Ascending aorta (tissue), 2 donors: ENCODE data around the gene C17orf50. TPM values are rescaled to one million over a fixed set of nuclear protein-coding genes. Genes with fewer than 3 reads are reported as not detected.

Experiments used
- DNase-seq, 2 donors: peaks; one replicate each; pipeline ENCODE4 v3.0.0-alpha.2; 2019; ENCODE audit warnings: low spot score in 2 of 2
- H3K27ac ChIP-seq, 2 donors: fragments of 200-600 bp; sonication (generic); one replicate each; pipeline ENCODE4 v1.5.1; 2016 to 2017; ENCODE audit warnings: mild to moderate bottlenecking in 1 of 2
- H3K27me3 ChIP-seq: fragments of 200-600 bp; sonication (generic); one replicate; pipeline ENCODE4 v1.5.1; 2017
- H3K36me3 ChIP-seq, 2 donors: fragments of 200-600 bp; sonication (generic); one replicate each; pipeline ENCODE4 v1.5.1; 2016
- H3K4me1 ChIP-seq, 2 donors: fragments of 200-600 bp; sonication (generic); one replicate each; pipeline ENCODE4 v1.5.1; 2016 to 2017; ENCODE audit warnings: mild to moderate bottlenecking in 1 of 2
- H3K4me3 ChIP-seq, 2 donors: fragments of 200-600 bp; sonication (generic); one replicate each; pipeline ENCODE4 v1.5.1; 2016 to 2017; ENCODE audit warnings: mild to moderate bottlenecking in 1 of 2
- H3K9me3 ChIP-seq, 2 donors: fragments of 200-600 bp; sonication (generic); one replicate each; pipeline ENCODE4 v1.5.1; 2016
- CTCF ChIP-seq, 3 experiments: fragments of 200-600 bp in 2 of 3; fragments of 450-650 bp in 1 of 3; sonication (generic) in 2 of 3; IDR thresholded peaks; one replicate each; pipeline ENCODE4 v1.5.1; 2016 to 2019; ENCODE audit warnings: antibody characterized with exemption in 3 of 3, mild to moderate bottlenecking in 1 of 3, moderate library complexity in 1 of 3
- intact Hi-C: fragments of 100-400 bp; cut with DNase I; formaldehyde crosslinking; loops from one replicate; pipeline ENCODE4 v1.15.1; 2023
- total RNA-seq: library from RNA; depleted of rRNA; stranded (reverse); fragments of >200 nt; gene quantifications from one replicate; pipeline ENCODE4 v1.1.0, GENCODE V29; 2016

The C17orf50 gene
- total RNA-seq, 1 donor from 2014 or later: not detected

- no peak overlapping the region for H3K4me3 ChIP-seq
- no peak overlapping the region for H3K27ac ChIP-seq
- peaks cover 0 to 5% of the 10 kb centered on the region in 2 donors for H3K4me1 ChIP-seq
- no peak for DNase-seq
- intact Hi-C loops: no loop called here
- no peaks in the 10 kb centered on the region for H3K9me3 ChIP-seq
- H3K36me3 ChIP-seq: peaks cover 25 to 47% of the 10 kb centered on the region in 2 donors
- H3K27me3 ChIP-seq: no peaks in the 10 kb centered on the region
- TF ChIP-seq CTCF (IDR thresholded peaks at IDR 0.05): no peak
These were observed 34.9 kb upstream of the C17orf50 start for GRCh38 chr17:35725802-35726126.

DNA sequence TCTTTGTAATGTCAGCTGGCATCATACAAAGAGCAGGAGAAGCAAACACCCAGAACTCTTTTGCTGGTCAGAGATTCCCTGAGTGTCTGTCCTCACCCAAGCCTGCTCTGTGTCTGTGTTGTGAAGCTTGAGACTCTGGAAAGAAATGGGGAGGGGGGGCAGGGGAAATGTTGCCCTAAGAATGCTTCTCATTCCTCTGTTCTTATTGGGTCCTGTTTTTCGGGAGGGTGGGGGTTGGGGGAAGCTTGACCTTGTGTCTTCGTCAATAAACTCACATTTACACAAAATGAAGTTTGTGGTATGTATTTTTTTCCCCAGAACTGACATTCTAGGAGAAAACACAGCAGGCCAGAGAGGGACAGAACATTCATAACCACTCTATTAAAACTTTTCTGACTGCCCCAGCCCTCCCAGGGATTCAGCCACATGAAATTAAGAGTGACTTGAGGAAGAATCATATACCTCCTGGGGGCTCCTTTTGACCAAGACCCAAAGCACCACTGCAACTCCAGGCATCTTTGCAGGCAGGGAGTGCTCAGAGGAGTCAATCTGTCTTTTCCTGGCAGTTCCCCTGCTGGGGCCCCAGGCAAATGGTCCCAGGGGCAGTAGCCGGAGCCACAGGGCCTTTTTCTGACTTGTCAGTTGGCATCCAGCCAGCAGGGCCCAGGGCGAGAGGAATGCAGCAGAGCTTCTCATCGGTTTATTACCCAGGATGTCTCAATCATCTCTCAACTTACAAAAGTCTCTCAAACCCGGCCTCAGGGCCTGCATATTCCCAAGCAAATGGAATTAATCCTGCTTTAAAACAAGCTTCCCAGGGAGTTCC, 34.3 kb upstream of the C17orf50 start:
- Histone ChIP-seq H3K27ac (no peak overlapping the region), H3K27me3 (no peaks in the 10 kb centered on the region), H3K36me3 (peaks cover 25 to 45% of the 10 kb centered on the region in 2 donors), H3K4me3 (no peak overlapping the region), H3K9me3 (no peaks in the 10 kb centered on the region), H3K4me1 (peaks cover 0 to 10% of the 10 kb centered on the region in 2 donors)
- DNase-seq: peak in 1 of 2 donors; percentile 68
- no peak for TF ChIP-seq CTCF (IDR thresholded peaks at IDR 0.05)
- intact Hi-C loops: no loop called here

- Histone ChIP-seq H3K9me3 (no peaks in the 10 kb centered on the region), H3K27ac (no peak overlapping the region), H3K4me1 (peaks cover 0 to 10% of the 10 kb centered on the region in 2 donors), H3K27me3 (no peaks in the 10 kb centered on the region), H3K4me3 (no peak overlapping the region), H3K36me3 (peaks cover 25 to 38% of the 10 kb centered on the region in 2 donors)
- no peak for TF ChIP-seq CTCF (IDR thresholded peaks at IDR 0.05)
- DNase-seq: no peak
- intact Hi-C loops: no loop called here
These were observed 33.7 kb upstream of the C17orf50 start for GRCh38 chr17:35726953-35727460.

- H3K27ac ChIP-seq: no peak overlapping the region
These were observed 33.1 kb upstream of the C17orf50 start for GRCh38 chr17:35727635-35728034.

GRCh38 chr17:35728551-35728950, 32.1 kb upstream of the C17orf50 start:
- Histone ChIP-seq H3K9me3 (no peaks in the 10 kb centered on the region), H3K36me3 (peaks cover 16 to 25% of the 10 kb centered on the region in 2 donors), H3K4me3 (no peak overlapping the region), H3K27me3 (no peaks in the 10 kb centered on the region), H3K27ac (no peak overlapping the region), H3K4me1 (peaks cover 0 to 14% of the 10 kb centered on the region in 2 donors)
- TF ChIP-seq CTCF (IDR thresholded peaks at IDR 0.05): no peak
- intact Hi-C loops: no loop called here
- DNase-seq: no peak

More at GRCh38 chr17:35727635-35728034, 33.1 kb upstream of the C17orf50 start:
- peaks cover 23 to 35% of the 10 kb centered on the region in 2 donors for H3K36me3 ChIP-seq
- no peaks in the 10 kb centered on the region for H3K9me3 ChIP-seq
- no peak for TF ChIP-seq CTCF (IDR thresholded peaks at IDR 0.05)
- peaks cover 0 to 13% of the 10 kb centered on the region in 2 donors for H3K4me1 ChIP-seq
- no peak for DNase-seq
- no peak overlapping the region for H3K4me3 ChIP-seq
- no peaks in the 10 kb centered on the region for H3K27me3 ChIP-seq
- intact Hi-C loops: no loop called here
